GM12874 (cell line): ENCODE results near the gene PYURF.

ENCODE experiments used
- CTCF ChIP-seq: IDR thresholded peaks from 2 replicates; pipeline ENCODE4 v1.5.1; 2011; ENCODE audit warnings: low read depth, mild to moderate bottlenecking, control low read depth, low read length, moderate library complexity; ENCODE audit not compliant: insufficient read depth

PYURF gene

GRCh38 chr4:88533937-88534750, 10.6 kb upstream of the PYURF start:
- no peak for TF ChIP-seq CTCF

GRCh38 chr4:88533088-88533790, 9.7 kb upstream of the PYURF start:
- TF ChIP-seq CTCF: no peak

GRCh38 chr4:88531549-88531948, 8.0 kb upstream of the PYURF start:
- no peak for TF ChIP-seq CTCF

DNA sequence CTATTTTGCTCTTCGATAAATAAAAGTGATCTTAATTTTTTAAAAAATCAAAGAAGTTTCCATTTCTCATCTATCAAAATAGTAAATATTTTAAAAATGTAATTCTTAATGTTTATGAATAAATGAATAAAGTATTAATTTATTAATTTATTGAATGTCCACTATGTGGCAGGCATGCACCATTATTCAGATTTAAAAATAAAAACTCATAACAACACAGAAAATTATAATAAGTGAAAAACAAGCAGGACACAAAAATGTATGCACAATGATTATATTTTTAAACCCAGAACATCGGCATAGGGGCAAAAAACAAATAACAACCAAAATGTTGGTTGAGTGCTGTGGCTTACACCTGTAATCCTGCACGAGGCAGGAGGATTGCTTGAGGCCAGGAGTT, 5.3 kb upstream of the PYURF start:
- no peak for TF ChIP-seq CTCF

- no peak for TF ChIP-seq CTCF
Measured at GRCh38 chr4:88527787-88528186, 4.2 kb upstream of the PYURF start.

GRCh38 chr4:88526221-88526815, 2.7 kb upstream of the PYURF start:
- TF ChIP-seq CTCF: no peak

DNA sequence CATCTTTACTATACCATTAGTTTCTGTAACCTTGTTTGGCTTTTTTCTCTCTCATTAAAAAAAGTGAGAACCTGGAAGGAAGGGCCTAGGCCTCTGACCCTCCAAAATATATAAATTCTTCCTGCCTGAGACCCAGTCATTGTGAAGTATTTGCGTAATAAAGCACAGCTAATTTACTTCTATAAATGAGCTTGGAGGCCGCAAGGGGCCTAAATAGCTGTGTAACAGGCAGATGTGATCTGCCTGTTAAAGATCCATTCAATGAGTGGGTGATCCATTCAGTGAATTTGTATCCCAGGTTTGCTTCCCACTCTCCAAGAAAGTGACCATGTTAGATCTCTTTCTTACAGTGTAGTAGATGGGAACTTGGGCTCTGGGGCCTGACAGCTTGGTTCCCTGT, 595 bp upstream of the PYURF start:
- TF ChIP-seq CTCF: no peak
